Fibroblast of the aortic adventitia (primary cell): ENCODE results near the gene CCR6. TPM values are rescaled to one million over a fixed set of nuclear protein-coding genes. Genes with fewer than 3 reads are reported as not detected.

Source experiments
- DNase-seq: peaks from one replicate; pipeline ENCODE4 v3.0.0-alpha.2; 2010; ENCODE audit warnings: low read depth
- H3K4me3 ChIP-seq: 2 replicates; pipeline ENCODE4 v1.5.1; 2011; ENCODE audit warnings: low read depth, mild to moderate bottlenecking, control low read depth, low read length, moderate library complexity
- total RNA-seq: library from RNA; depleted of rRNA; stranded (reverse); fragments of >200 nt; gene quantifications from 2 replicates; pipeline ENCODE4 v1.2.3, GENCODE V29; 2012; ENCODE audit warnings: low replicate concordance
- TF ChIP-seq, protein P1 (sequence below): IDR thresholded peaks from 2 replicates; pipeline ENCODE4 v1.5.1; 2011; ENCODE audit warnings: mild to moderate bottlenecking, low read length, control low read depth, inconsistent platforms; ENCODE audit not compliant: insufficient read depth

Gene CCR6
- total RNA-seq, 1 donor = not detected

DNA sequence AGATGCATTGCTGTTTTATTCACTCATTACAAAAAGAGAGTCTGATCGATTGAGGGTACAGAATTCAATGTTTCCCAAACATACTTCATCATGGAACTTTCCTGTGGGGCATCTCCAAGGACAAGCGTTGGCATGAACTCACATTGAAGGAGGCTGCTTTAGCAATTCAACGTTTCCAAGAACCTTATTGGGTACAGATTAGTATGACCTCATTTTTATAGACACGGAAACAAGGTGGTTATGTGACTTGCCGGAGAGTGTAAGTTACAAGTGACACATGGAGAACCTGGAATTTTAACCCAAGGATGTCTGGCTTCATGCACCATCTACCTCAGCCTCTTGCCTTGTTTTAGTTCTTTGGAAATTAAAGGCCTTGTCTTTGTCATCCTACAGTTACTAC is 26.1 kb downstream of the CCR6 start:
- TF ChIP-seq, protein P1, sequence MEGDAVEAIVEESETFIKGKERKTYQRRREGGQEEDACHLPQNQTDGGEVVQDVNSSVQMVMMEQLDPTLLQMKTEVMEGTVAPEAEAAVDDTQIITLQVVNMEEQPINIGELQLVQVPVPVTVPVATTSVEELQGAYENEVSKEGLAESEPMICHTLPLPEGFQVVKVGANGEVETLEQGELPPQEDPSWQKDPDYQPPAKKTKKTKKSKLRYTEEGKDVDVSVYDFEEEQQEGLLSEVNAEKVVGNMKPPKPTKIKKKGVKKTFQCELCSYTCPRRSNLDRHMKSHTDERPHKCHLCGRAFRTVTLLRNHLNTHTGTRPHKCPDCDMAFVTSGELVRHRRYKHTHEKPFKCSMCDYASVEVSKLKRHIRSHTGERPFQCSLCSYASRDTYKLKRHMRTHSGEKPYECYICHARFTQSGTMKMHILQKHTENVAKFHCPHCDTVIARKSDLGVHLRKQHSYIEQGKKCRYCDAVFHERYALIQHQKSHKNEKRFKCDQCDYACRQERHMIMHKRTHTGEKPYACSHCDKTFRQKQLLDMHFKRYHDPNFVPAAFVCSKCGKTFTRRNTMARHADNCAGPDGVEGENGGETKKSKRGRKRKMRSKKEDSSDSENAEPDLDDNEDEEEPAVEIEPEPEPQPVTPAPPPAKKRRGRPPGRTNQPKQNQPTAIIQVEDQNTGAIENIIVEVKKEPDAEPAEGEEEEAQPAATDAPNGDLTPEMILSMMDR = no peak
- DNase-seq = no peak
- H3K4me3 ChIP-seq = no peak overlapping the region

GRCh38 chr6:167150941-167151549 is 28.1 kb downstream of the CCR6 start:
- no peak for DNase-seq
- TF ChIP-seq, protein P1 = no peak
- no peak overlapping the region for H3K4me3 ChIP-seq

DNA sequence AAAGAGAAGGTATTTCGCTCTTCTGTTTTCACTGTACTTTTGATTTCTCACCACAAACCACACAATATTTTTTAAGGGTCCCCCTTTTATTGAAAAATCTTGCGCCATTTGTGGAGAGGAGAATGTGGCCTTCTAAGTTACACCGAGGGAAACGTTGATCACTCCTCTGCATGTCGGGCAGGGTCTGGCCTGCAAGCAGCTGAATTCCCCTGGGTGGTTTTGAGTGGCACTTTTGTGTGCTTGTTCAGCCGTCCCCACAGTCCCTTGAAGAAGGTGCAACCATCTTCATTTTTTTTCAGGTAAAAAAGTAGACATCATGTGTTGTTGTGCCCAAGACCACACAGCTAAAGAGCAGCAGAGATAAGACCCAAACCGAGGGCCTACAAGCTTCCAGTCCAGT is 28.8 kb downstream of the CCR6 start:
- TF ChIP-seq, protein P1 = no peak
- no peak overlapping the region for H3K4me3 ChIP-seq
- DNase-seq = no peak

DNA sequence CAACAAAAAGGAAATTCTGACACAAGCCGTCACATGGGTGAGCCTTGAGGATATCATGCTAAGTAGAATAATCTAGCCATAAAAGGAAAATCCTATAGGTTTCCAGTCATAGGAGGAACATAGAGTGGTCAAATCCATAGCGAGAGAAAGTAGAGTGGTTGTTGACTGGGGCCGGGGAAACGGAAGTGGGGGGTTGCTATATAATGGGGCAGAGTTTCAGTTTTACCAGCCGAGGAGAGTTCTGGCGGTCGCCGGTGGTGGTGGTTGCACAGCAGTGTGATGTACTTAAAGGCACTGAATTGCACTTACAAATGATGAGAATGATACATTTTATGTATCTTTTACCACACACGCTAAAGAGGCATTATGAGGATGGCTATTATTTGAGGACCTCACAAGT is 30.0 kb downstream of the CCR6 start:
- no peak overlapping the region for H3K4me3 ChIP-seq
- TF ChIP-seq, protein P1 = no peak
- no peak for DNase-seq

DNA sequence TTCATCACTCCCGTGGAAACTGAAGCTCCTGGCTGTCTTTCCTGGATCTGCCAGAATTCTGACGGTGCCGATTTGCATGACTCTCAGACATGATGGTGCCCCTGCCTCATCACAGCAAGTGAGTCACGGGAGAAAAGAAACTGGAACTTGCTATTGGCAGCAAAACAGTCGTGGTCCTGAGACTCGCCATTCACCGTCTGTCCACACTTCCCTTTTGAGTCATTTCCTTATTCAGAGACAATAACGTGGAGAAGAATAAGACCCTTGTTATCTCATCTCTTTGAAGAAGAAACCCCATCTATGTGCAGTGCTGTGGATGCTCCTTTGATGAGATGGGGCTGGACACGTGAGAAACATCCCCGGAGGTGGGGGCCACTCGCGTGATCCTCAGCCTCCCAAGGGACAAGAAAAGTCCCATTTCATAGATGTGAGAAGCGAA is 30.6 kb downstream of the CCR6 start:
- peak; percentile 17 for DNase-seq
- peak overlapping the region; percentile 6 for H3K4me3 ChIP-seq

DNA sequence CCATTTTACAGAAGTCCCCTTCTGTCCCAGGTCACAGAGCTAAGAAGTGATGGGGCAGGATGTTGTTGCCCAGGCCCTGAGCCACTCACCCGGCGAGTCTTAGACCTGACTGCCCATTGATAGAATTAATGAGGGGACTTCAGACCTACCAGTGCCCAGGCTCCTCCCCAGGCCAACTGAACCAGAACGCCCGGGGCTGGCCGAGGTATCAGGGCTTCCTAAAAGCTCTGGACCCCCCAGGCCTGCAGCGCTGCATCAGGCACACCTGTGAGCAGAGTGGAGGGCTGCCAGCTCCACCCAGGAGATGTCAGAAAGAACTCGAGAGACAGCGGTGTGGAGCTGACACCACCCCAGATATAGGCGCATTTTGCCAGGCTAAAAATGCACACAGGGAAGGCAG is 31.4 kb downstream of the CCR6 start:
- H3K4me3 ChIP-seq = no peak overlapping the region
- TF ChIP-seq, protein P1 = no peak
- DNase-seq = no peak

More for the DNA sequence above, 30.6 kb downstream of the CCR6 start:
- TF ChIP-seq, protein P1 = no peak

DNA sequence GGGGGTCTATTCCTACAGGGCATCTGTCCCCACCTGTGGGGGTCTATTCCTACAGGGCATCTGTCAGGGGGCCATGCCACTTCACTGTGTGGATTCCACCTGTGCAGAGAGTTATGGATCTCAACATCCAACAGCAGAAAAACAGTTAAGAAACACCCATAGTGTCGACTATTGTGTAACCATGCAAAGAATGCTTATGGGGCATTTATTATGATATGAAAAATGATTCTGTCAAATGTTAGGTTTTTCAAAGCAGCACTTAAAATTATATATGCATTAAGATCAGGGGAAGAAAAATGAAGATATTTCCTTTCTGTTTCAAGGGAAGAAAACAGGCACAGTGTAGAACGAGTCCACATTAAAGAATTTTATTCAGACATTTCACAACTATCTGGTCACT is 32.0 kb downstream of the CCR6 start:
- TF ChIP-seq, protein P1 = no peak
- DNase-seq = no peak
- H3K4me3 ChIP-seq = no peak overlapping the region
